SK-N-SH (cell line): ENCODE data around the gene RPL37A. TPM values are rescaled to one million over a fixed set of nuclear protein-coding genes. Genes with fewer than 3 reads are reported as not detected.

Experiments
- CTCF ChIA-PET: fragments of 300-600, 350-600 bp; formaldehyde crosslinking; extraction: SDS; loops from one replicate; lab custom pipeline; 2021; lab: Yijun Ruan, JAX
- POLR2A ChIA-PET: fragments of 350-600 bp; sonication (Branson Sonifier 250); formaldehyde crosslinking; extraction: SDS; loops from one replicate; lab custom pipeline; 2020; ENCODE audit warnings: antibody characterized with exemption, inconsistent platforms; lab: Yijun Ruan, JAX
- DNase-seq: peaks from one replicate; pipeline ENCODE4 v3.0.0; 2012
- H2AFZ ChIP-seq: fragments of 200-600 bp; sonication (generic); 2 replicates; pipeline ENCODE4 v1.8.1; 2016; ENCODE audit warnings: antibody characterized with exemption, mild to moderate bottlenecking, low read depth
- H3F3A ChIP-seq: fragments of 200-600 bp; sonication (generic); replicated peaks from 2 replicates; pipeline ENCODE3; 2016; ENCODE audit warnings: antibody characterized with exemption, mild to moderate bottlenecking; ENCODE audit not compliant: insufficient read depth
- H3K27ac ChIP-seq, 2 experiments: fragments of 200-500 bp in 1 of 2; fragments of 200-600 bp in 1 of 2; sonication (Bioruptor generic) in 1 of 2; sonication (generic), shearing (Covaris generic) in 1 of 2; 2 replicates each; pipeline versions ENCODE4 v1.5.1 to v1.6.1; 2014 to 2016; ENCODE audit warnings: low read depth in 2 of 2, inconsistent platforms in 1 of 2, low read length in 1 of 2, mild to moderate bottlenecking in 1 of 2, mixed read lengths in 1 of 2
- H3K27me3 ChIP-seq: fragments of 200-600 bp; sonication (generic), shearing (Covaris generic); 2 replicates; pipeline ENCODE4 v1.6.1; 2016; ENCODE audit warnings: mixed run types; ENCODE audit not compliant: insufficient read depth
- H3K36me3 ChIP-seq, 2 experiments: fragments of 200-500 bp in 1 of 2; fragments of 200-600 bp in 1 of 2; sonication (Bioruptor generic) in 1 of 2; sonication (generic) in 1 of 2; replicated peaks in 1 of 2; 2 replicates each; pipeline versions ENCODE3 to v1.5.1; 2014 to 2016; ENCODE audit warnings: low read length in 1 of 2, mild to moderate bottlenecking in 1 of 2; ENCODE audit not compliant: insufficient read depth in 2 of 2, control insufficient read depth in 1 of 2
- H3K4me1 ChIP-seq, 2 experiments: fragments of 200-500 bp in 1 of 2; fragments of 200-600 bp in 1 of 2; sonication (Bioruptor generic) in 1 of 2; sonication (generic), shearing (Covaris generic) in 1 of 2; 2 replicates each; pipeline versions ENCODE4 v1.5.1 to v1.6.1; 2014 to 2016; ENCODE audit warnings: low read depth in 1 of 2, low read length in 1 of 2, mixed run types in 1 of 2; ENCODE audit not compliant: insufficient read depth in 2 of 2, control insufficient read depth in 1 of 2
- H3K4me2 ChIP-seq: fragments of 200-600 bp; sonication (generic), shearing (Covaris generic); 2 replicates; pipeline ENCODE4 v1.6.1; 2017; ENCODE audit warnings: mixed run types
- H3K4me3 ChIP-seq, 2 experiments: fragments of 200-500 bp in 1 of 2; fragments of 200-600 bp in 1 of 2; sonication (Bioruptor generic) in 1 of 2; sonication (generic), shearing (Covaris generic) in 1 of 2; 2 replicates each; pipeline versions ENCODE4 v1.5.1 to v1.8.1; 2014 to 2016; ENCODE audit warnings: low read depth in 2 of 2, inconsistent platforms in 1 of 2, low read length in 1 of 2, mild to moderate bottlenecking in 1 of 2, mixed read lengths in 1 of 2, moderate library complexity in 1 of 2
- H3K79me2 ChIP-seq: fragments of 200-600 bp; sonication (generic); 2 replicates; pipeline ENCODE4 v1.8.1; 2017; ENCODE audit warnings: mild to moderate bottlenecking; ENCODE audit not compliant: insufficient read depth
- H3K9ac ChIP-seq: fragments of 200-600 bp; sonication (generic); 2 replicates; pipeline ENCODE4 v1.6.1; 2017; ENCODE audit warnings: mixed run types
- H3K9me2 ChIP-seq: fragments of 200-600 bp; sonication (generic); 2 replicates; pipeline ENCODE4 v1.6.1; 2017; ENCODE audit warnings: mixed run types
- H3K9me3 ChIP-seq: fragments of 200-600 bp; sonication (generic); 2 replicates; pipeline ENCODE4 v1.6.1; 2017; ENCODE audit warnings: mixed run types, mild to moderate bottlenecking, moderate library complexity
- H4K20me1 ChIP-seq: fragments of 200-600 bp; sonication (generic); 2 replicates; pipeline ENCODE4 v1.6.1; 2017; ENCODE audit warnings: mild to moderate bottlenecking, mixed run types; ENCODE audit not compliant: insufficient read depth
- ELF1 ChIP-seq: IDR thresholded peaks from 2 replicates; pipeline ENCODE4 v1.4.0; 2012
- EP300 ChIP-seq, 2 experiments: IDR thresholded peaks; 2 replicates each; pipeline versions ENCODE4 v1.4.0 to v1.6.1; 2012; ENCODE audit warnings: borderline replicate concordance in 1 of 2, low read depth in 1 of 2, low read length in 1 of 2
- EZH2phosphoT487 ChIP-seq: fragments of 200-600 bp; sonication (generic); IDR thresholded peaks from 2 replicates; pipeline ENCODE4 v1.6.1; 2017; ENCODE audit warnings: low read depth, mixed run types, mild to moderate bottlenecking, antibody characterized with exemption, moderate library complexity, borderline replicate concordance
- FOSL2 ChIP-seq: IDR thresholded peaks from 2 replicates; pipeline ENCODE4 v1.4.0; 2012; ENCODE audit warnings: low read depth, mild to moderate bottlenecking, moderate library complexity, borderline replicate concordance
- FOXJ3 ChIP-seq: sonication (generic); formaldehyde crosslinking; IDR thresholded peaks from 2 replicates; pipeline ENCODE4 v1.5.1; 2020; ENCODE audit warnings: mild to moderate bottlenecking, missing genetic modification reagents
- FOXM1 ChIP-seq: IDR thresholded peaks from 2 replicates; pipeline ENCODE4 v1.4.0; 2012; ENCODE audit warnings: low read depth, mild to moderate bottlenecking
- GABPA ChIP-seq: IDR thresholded peaks from 2 replicates; pipeline ENCODE4 v1.4.0; 2012; ENCODE audit warnings: low read depth, mild to moderate bottlenecking
- JUND ChIP-seq: IDR thresholded peaks from 2 replicates; pipeline ENCODE4 v1.4.0; 2012
- MAX ChIP-seq: IDR thresholded peaks from 2 replicates; pipeline ENCODE4 v1.4.0; 2012; ENCODE audit warnings: low read depth
- MEF2A ChIP-seq: IDR thresholded peaks from 2 replicates; pipeline ENCODE4 v1.4.0; 2012; ENCODE audit warnings: low read depth, borderline replicate concordance
- NFIC ChIP-seq: IDR thresholded peaks from 2 replicates; pipeline ENCODE4 v1.4.0; 2012; ENCODE audit warnings: borderline replicate concordance
- NRF1 ChIP-seq: IDR thresholded peaks from 2 replicates; pipeline ENCODE4 v1.6.1; 2012; ENCODE audit warnings: low read depth, mild to moderate bottlenecking, low read length
- PBX3 ChIP-seq: IDR thresholded peaks from 2 replicates; pipeline ENCODE4; 2012
- POLR2AphosphoS5 ChIP-seq: IDR thresholded peaks from 2 replicates; pipeline ENCODE4 v1.6.1; 2012; ENCODE audit warnings: low read depth, low read length
- RAD21 ChIP-seq: IDR thresholded peaks from 2 replicates; pipeline ENCODE4 v1.6.1; 2012; ENCODE audit warnings: mild to moderate bottlenecking, low read length
- RCOR1 ChIP-seq: fragments of 150-350 bp; IDR thresholded peaks from 2 replicates; pipeline ENCODE4 v1.6.1; 2017; ENCODE audit warnings: antibody characterized with exemption, low read length
- REST ChIP-seq: IDR thresholded peaks from 2 replicates; pipeline ENCODE4 v1.6.1; 2012; ENCODE audit warnings: mild to moderate bottlenecking, low read depth, low read length, moderate library complexity
- RFX5 ChIP-seq: IDR thresholded peaks from 2 replicates; pipeline ENCODE4 v1.6.1; 2012; ENCODE audit warnings: mild to moderate bottlenecking, improper control_type of control experiment, low read length
- SMC3 ChIP-seq: IDR thresholded peaks from 2 replicates; pipeline ENCODE4 v1.6.1; 2012; ENCODE audit warnings: low read depth, low read length, improper control_type of control experiment
- TAF1 ChIP-seq: IDR thresholded peaks from 2 replicates; pipeline ENCODE4 v1.6.1; 2012; ENCODE audit warnings: low read depth, mild to moderate bottlenecking, low read length, moderate library complexity, borderline replicate concordance
- TCF12 ChIP-seq: IDR thresholded peaks from 2 replicates; pipeline ENCODE4 v1.4.0; 2012
- USF2 ChIP-seq: fragments of 150-350 bp; IDR thresholded peaks from 2 replicates; pipeline ENCODE4 v1.6.1; 2017; ENCODE audit warnings: antibody characterized with exemption, low read length, low read depth, borderline replicate concordance
- YY1 ChIP-seq: IDR thresholded peaks from 2 replicates; pipeline ENCODE4 v1.4.0; 2012; ENCODE audit warnings: low read depth, mild to moderate bottlenecking
- ZBTB33 ChIP-seq: IDR thresholded peaks from 2 replicates; pipeline ENCODE4 v1.4.0; 2012; ENCODE audit warnings: low read depth, borderline replicate concordance
- WGBS: methylation state at CpG from one replicate; pipeline ENCODE4 v1.1.6; 2017; ENCODE audit warnings: low lambda C conversion rate; 5-methylcytosine and 5-hydroxymethylcytosine counted together
- polyA plus RNA-seq, 3 experiments: library from polyadenylated mRNA; depleted of rRNA; stranded (reverse); fragments of >200 nt; gene quantifications; 2 replicates each; pipeline ENCODE4 v1.2.3, GENCODE V29; 2012

Gene RPL37A
- polyA plus RNA-seq, 1 of the 3 experiments (the other 2 are of a cell fraction): 2,018 TPM

- Histone ChIP-seq H3K9me2 (no peaks in the 10 kb centered on the region), H3K27me3 (no peaks in the 10 kb centered on the region), H3K9me3 (no peaks in the 10 kb centered on the region), H3K79me2 (peaks cover 49% of the 10 kb centered on the region), H2AFZ (no peak overlapping the region; the same call in 1 of the 2 replicates), H3K4me1 (peaks cover 28 to 58% of the 10 kb centered on the region in 2 experiments), H4K20me1 (peaks cover 16% of the 10 kb centered on the region), H3K4me3 (no peak overlapping the region), H3K36me3 (peaks cover 14 to 15% of the 10 kb centered on the region in 2 experiments), H3K9ac (peak overlapping the region; percentile 41), H3K27ac (peak overlapping the region; percentile 50 to 94; a peak in 3 of 4 replicates), H3F3A (peaks cover 63% of the 10 kb centered on the region), H3K4me2 (peak overlapping the region; percentile 48)
- 23% methylated on average over 2 of the region's 2 CpGs for WGBS
- DNase-seq: no peak
- TF ChIP-seq TAF1: peak; percentile 17; the same call in 1 of the 2 replicates
- TF ChIP-seq JUND: peak; percentile 82
- TF ChIP-seq MAX: peak; percentile 56; the same call in 1 of the 2 replicates
- TF ChIP-seq PBX3: no peak
- TF ChIP-seq ELF1: no peak
- no peak for TF ChIP-seq NRF1
- TF ChIP-seq EZH2phosphoT487: no peak
- no peak for TF ChIP-seq YY1
- TF ChIP-seq SMC3: no peak
- TF ChIP-seq FOXM1: no peak
- TF ChIP-seq ZBTB33: no peak
- TF ChIP-seq FOSL2: peak; percentile 86
- no peak for TF ChIP-seq RFX5
- TF ChIP-seq TCF12: no peak
- TF ChIP-seq MEF2A: no peak
- TF ChIP-seq FOXJ3 (CRISPR knock-in tag): no peak
- TF ChIP-seq RCOR1: no peak
- no peak for TF ChIP-seq GABPA
- no peak for TF ChIP-seq REST
- no peak for TF ChIP-seq RAD21
- peak; percentile 77 for TF ChIP-seq NFIC
- 0 out of 2 replicates have a peak, but pooled peaks have one; percentile 13 for TF ChIP-seq POLR2AphosphoS5
- no peak for TF ChIP-seq USF2
- TF ChIP-seq EP300 (IDR thresholded peaks at IDR 0.05; ENCODE audit: borderline replicate concordance in 1 of 2, low read depth in 1 of 2, low read length in 1 of 2): peak in 1 of 2 experiments; percentile 37; a peak in 1 of 4 replicates
- ChIA-PET CTCF (interaction anchor here (0.8 to 1.0 kb wide), 2 partner anchors 22 to 91 kb away, joined by 3 to 4 read pairs; no protein-coding TSS in a partner anchor), POLR2A (no interaction called here)
These were observed 3.0 kb upstream of the RPL37A start for GRCh38 chr2:216495656-216496055.
